DOHH2 (cell line): ENCODE data around the gene DERA.
A peak's percentile ranks its signal among the peaks of the same experiment; 100 is the strongest.
"Not testable (repeated sequence)": the region's sequence is repeated elsewhere in the genome, so short reads cannot be mapped to it uniquely, and the experiment has no call there.

ENCODE experiments used
- H3F3A ChIP-seq: fragments of 200-600 bp; sonication (generic), shearing (Covaris generic); 2 replicates; pipeline ENCODE4 v1.6.0; 2016; ENCODE audit warnings: antibody characterized with exemption, mild to moderate bottlenecking; ENCODE audit not compliant: control insufficient read depth, insufficient read depth
- H3K27ac ChIP-seq: fragments of 200-600 bp; sonication (generic); 2 replicates; pipeline ENCODE4 v1.5.1; 2014; ENCODE audit warnings: low read depth, mild to moderate bottlenecking, low read length, moderate library complexity
- H3K27me3 ChIP-seq: fragments of 200-600 bp; sonication (generic); 2 replicates; pipeline ENCODE4 v1.6.1; 2014; ENCODE audit warnings: mild to moderate bottlenecking, low read length, mixed read lengths; ENCODE audit not compliant: control insufficient read depth
- H3K36me3 ChIP-seq: fragments of 200-600 bp; sonication (generic); 2 replicates; pipeline ENCODE4 v1.6.1; 2014; ENCODE audit warnings: mild to moderate bottlenecking, low read length, moderate library complexity, mixed read lengths; ENCODE audit not compliant: control insufficient read depth
- H3K4me1 ChIP-seq: fragments of 200-600 bp; sonication (generic); 2 replicates; pipeline ENCODE4 v1.6.1; 2014; ENCODE audit warnings: mild to moderate bottlenecking, low read length, mixed read lengths; ENCODE audit not compliant: control insufficient read depth
- H3K4me2 ChIP-seq: fragments of 200-600 bp; sonication (generic); 2 replicates; pipeline ENCODE4 v1.6.0; 2014; ENCODE audit warnings: mild to moderate bottlenecking, low read length, moderate library complexity
- H3K4me3 ChIP-seq: fragments of 200-600 bp; sonication (generic); 2 replicates; pipeline ENCODE4 v1.5.1; 2014; ENCODE audit warnings: mild to moderate bottlenecking, low read length, mixed read lengths
- H3K79me2 ChIP-seq: fragments of 200-600 bp; sonication (generic); 2 replicates; pipeline ENCODE4 v1.6.1; 2014; ENCODE audit warnings: mild to moderate bottlenecking, low read length, mixed read lengths; ENCODE audit not compliant: control insufficient read depth
- H3K9me2 ChIP-seq: fragments of 200-600 bp; sonication (generic); replicated peaks from 2 replicates; pipeline ENCODE4 v1.6.1; 2014; ENCODE audit warnings: mild to moderate bottlenecking, low read length, mixed read lengths; ENCODE audit not compliant: control insufficient read depth
- H3K9me3 ChIP-seq: fragments of 200-600 bp; sonication (generic); 2 replicates; pipeline ENCODE4 v1.6.1; 2014; ENCODE audit warnings: antibody characterized with exemption, low read length, mixed read lengths; ENCODE audit not compliant: control insufficient read depth, insufficient read depth
- H4K20me1 ChIP-seq: fragments of 200-600 bp; sonication (generic); 2 replicates; pipeline ENCODE4 v1.6.0; 2014; ENCODE audit warnings: low read depth, mild to moderate bottlenecking, antibody characterized with exemption, low read length, moderate library complexity; ENCODE audit not compliant: control insufficient read depth, insufficient read depth
- EZH2phosphoT487 ChIP-seq: fragments of 200-600 bp; sonication (generic); IDR thresholded peaks from 2 replicates; pipeline ENCODE4 v1.6.1; 2017; ENCODE audit warnings: borderline replicate concordance, mild to moderate bottlenecking, antibody characterized with exemption, low read length, moderate library complexity, mixed read lengths
- TF ChIP-seq, protein P1 (sequence below): fragments of 200-600 bp; sonication (generic); IDR thresholded peaks from one replicate; pipeline ENCODE4 v1.5.1; 2014; ENCODE audit warnings: antibody characterized with exemption, mild to moderate bottlenecking, low read depth, low read length; ENCODE audit not compliant: poor library complexity, severe bottlenecking

Gene DERA

DNA sequence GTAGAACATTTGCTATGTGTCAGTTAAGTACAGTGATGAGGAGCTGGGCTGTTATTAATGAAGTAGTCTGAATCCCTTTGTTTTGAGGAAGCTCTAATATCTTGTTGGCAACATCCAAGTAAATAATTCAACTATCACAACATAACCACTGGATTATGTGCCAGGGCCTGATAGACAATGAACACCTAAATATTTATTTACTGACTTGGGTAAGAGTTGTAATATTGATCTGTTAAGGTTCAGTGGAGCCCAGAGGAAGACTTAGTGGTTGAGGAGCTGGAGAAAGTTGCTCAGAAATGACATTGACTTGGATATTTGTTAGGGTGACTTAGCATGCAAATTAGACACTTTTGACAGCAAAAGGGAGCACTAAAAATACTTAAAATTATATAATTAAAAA is 26.8 kb downstream of the DERA start:
- Histone ChIP-seq H4K20me1 (no peaks in the 10 kb centered on the region), H3K4me1 (peaks cover 16% of the 10 kb centered on the region), H3F3A (0 out of 2 replicates have a peak, but pooled peaks cover 2% of the 10 kb centered on the region), H3K9me2 (no peaks in the 10 kb centered on the region), H3K4me2 (no peak overlapping the region; the same call in 1 of the 2 replicates), H3K9me3 (no peaks in the 10 kb centered on the region), H3K27me3 (no peaks in the 10 kb centered on the region), H3K79me2 (peaks cover 23% of the 10 kb centered on the region), H3K4me3 (no peak overlapping the region), H3K27ac (no peak overlapping the region), H3K36me3 (no peaks in the 10 kb centered on the region)
- TF ChIP-seq, protein P1, sequence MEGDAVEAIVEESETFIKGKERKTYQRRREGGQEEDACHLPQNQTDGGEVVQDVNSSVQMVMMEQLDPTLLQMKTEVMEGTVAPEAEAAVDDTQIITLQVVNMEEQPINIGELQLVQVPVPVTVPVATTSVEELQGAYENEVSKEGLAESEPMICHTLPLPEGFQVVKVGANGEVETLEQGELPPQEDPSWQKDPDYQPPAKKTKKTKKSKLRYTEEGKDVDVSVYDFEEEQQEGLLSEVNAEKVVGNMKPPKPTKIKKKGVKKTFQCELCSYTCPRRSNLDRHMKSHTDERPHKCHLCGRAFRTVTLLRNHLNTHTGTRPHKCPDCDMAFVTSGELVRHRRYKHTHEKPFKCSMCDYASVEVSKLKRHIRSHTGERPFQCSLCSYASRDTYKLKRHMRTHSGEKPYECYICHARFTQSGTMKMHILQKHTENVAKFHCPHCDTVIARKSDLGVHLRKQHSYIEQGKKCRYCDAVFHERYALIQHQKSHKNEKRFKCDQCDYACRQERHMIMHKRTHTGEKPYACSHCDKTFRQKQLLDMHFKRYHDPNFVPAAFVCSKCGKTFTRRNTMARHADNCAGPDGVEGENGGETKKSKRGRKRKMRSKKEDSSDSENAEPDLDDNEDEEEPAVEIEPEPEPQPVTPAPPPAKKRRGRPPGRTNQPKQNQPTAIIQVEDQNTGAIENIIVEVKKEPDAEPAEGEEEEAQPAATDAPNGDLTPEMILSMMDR = no peak
- TF ChIP-seq EZH2phosphoT487 = no peak

- Histone ChIP-seq H3K36me3 (no peaks in the 10 kb centered on the region), H3K9me2 (no peaks in the 10 kb centered on the region), H3K79me2 (peaks cover 21% of the 10 kb centered on the region), H3K9me3 (no peaks in the 10 kb centered on the region), H3K4me1 (peaks cover 16% of the 10 kb centered on the region), H4K20me1 (no peaks in the 10 kb centered on the region), H3K27me3 (no peaks in the 10 kb centered on the region), H3K27ac (no peak overlapping the region), H3K4me2 (0 out of 2 replicates have a peak overlapping the region, but pooled peaks have one; percentile 13), H3F3A (0 out of 2 replicates have a peak, but pooled peaks cover 2% of the 10 kb centered on the region), H3K4me3 (no peak overlapping the region)
- TF ChIP-seq EZH2phosphoT487 = no peak
- TF ChIP-seq, protein P1 = no peak
These were observed 28.0 kb downstream of the DERA start for GRCh38 chr12:15939111-15939510.

- no peaks in the 10 kb centered on the region for H3K27me3 ChIP-seq
- H3K4me1 ChIP-seq = peaks cover 13% of the 10 kb centered on the region
- H3K4me2 ChIP-seq = no peak overlapping the region
- H3K9me3 ChIP-seq = no peaks in the 10 kb centered on the region
- no peaks in the 10 kb centered on the region for H4K20me1 ChIP-seq
- no peaks in the 10 kb centered on the region for H3K36me3 ChIP-seq
- peaks cover 16% of the 10 kb centered on the region for H3K79me2 ChIP-seq
- no peak for TF ChIP-seq EZH2phosphoT487
- TF ChIP-seq, protein P1 = no peak
- H3F3A ChIP-seq = 0 out of 2 replicates have a peak, but pooled peaks cover 2% of the 10 kb centered on the region
- H3K9me2 ChIP-seq = no peaks in the 10 kb centered on the region
- no peak overlapping the region for H3K4me3 ChIP-seq
- H3K27ac ChIP-seq = no peak overlapping the region
These were observed 31.3 kb downstream of the DERA start for GRCh38 chr12:15942475-15942874.

GRCh38 chr12:15943519-15943918 is 32.4 kb downstream of the DERA start:
- not testable (repeated sequence) for H3K27me3 ChIP-seq, H3K4me3 ChIP-seq

GRCh38 chr12:15948461-15948860 is 37.3 kb downstream of the DERA start:
- not testable (repeated sequence) for H3K4me1 ChIP-seq, H3K9me2 ChIP-seq, H3F3A ChIP-seq, H3K4me2 ChIP-seq, H3K27ac ChIP-seq, H3K27me3 ChIP-seq, H3K9me3 ChIP-seq, H3K36me3 ChIP-seq, H3K4me3 ChIP-seq, H4K20me1 ChIP-seq
- peaks cover 11% of the 10 kb centered on the region for H3K79me2 ChIP-seq

More at GRCh38 chr12:15943519-15943918, 32.4 kb downstream of the DERA start:
- not testable (repeated sequence) for H3K27ac ChIP-seq, H4K20me1 ChIP-seq, H3K9me3 ChIP-seq, H3K36me3 ChIP-seq, H3K4me2 ChIP-seq, H3K9me2 ChIP-seq, H3F3A ChIP-seq, H3K4me1 ChIP-seq
- peaks cover 12% of the 10 kb centered on the region; the same call in 1 of the 2 replicates for H3K79me2 ChIP-seq
